Natural killer cell (primary cell): ENCODE results near the gene GNAT1. TPM values are rescaled to one million over a fixed set of nuclear protein-coding genes. Genes with fewer than 3 reads are reported as not detected.
"Not testable (repeated sequence)": the region's sequence is repeated elsewhere in the genome, so short reads cannot be mapped to it uniquely, and the experiment has no call there.

Experiments used
- ATAC-seq, 3 donors: fragments of 150-1000 bp in 2 of 3; fragments of 200-7000 bp in 1 of 3; cut with Tn5 transposase; 1 replicate in 1 of 3; 2 replicates in 2 of 3; pipeline ENCODE4 v1.10.0; 2021; ENCODE audit warnings: mild to moderate bottlenecking in 2 of 3, moderate library complexity in 2 of 3
- DNase-seq, 2 donors: peaks; one replicate each; pipeline versions ENCODE4 v3.0.0 to v3.0.0-alpha.2; 2013 to 2021; ENCODE audit warnings: mixed read lengths in 1 of 2
- H3K27ac ChIP-seq: one replicate; pipeline ENCODE4 v1.5.1; 2013; ENCODE audit warnings: mild to moderate bottlenecking, low read length
- H3K27me3 ChIP-seq: one replicate; pipeline ENCODE4 v1.6.1; 2013; ENCODE audit warnings: low read length; ENCODE audit not compliant: control insufficient read depth, insufficient read depth
- H3K36me3 ChIP-seq: one replicate; pipeline ENCODE4 v1.6.1; 2013; ENCODE audit warnings: low read length; ENCODE audit not compliant: control insufficient read depth, insufficient read depth
- H3K4me1 ChIP-seq: one replicate; pipeline ENCODE4 v1.6.1; 2013; ENCODE audit warnings: low read length; ENCODE audit not compliant: control insufficient read depth, insufficient read depth
- H3K4me3 ChIP-seq: one replicate; pipeline ENCODE4 v1.5.1; 2013; ENCODE audit warnings: low read length
- H3K9me3 ChIP-seq: one replicate; pipeline ENCODE4 v1.6.1; 2013; ENCODE audit warnings: low read length; ENCODE audit not compliant: control insufficient read depth, insufficient read depth
- H3K27ac Mint-ChIP-seq, 2 donors: one replicate each; pipeline ENCODE4 v1.8.0; 2022; ENCODE audit warnings: mild to moderate bottlenecking in 2 of 2, mixed read lengths in 2 of 2, moderate library complexity in 1 of 2
- H3K27me3 Mint-ChIP-seq, 2 donors: one replicate each; pipeline ENCODE4 v1.8.0; 2022; ENCODE audit warnings: low read depth in 2 of 2, mixed read lengths in 2 of 2
- H3K36me3 Mint-ChIP-seq: one replicate; pipeline ENCODE4 v1.8.0; 2022; ENCODE audit warnings: mixed read lengths
- H3K4me1 Mint-ChIP-seq, 2 donors: one replicate each; pipeline ENCODE4 v1.8.0; 2022; ENCODE audit warnings: mixed read lengths in 2 of 2
- H3K4me3 Mint-ChIP-seq: one replicate; pipeline ENCODE4 v1.8.0; 2022; ENCODE audit warnings: mild to moderate bottlenecking, moderate library complexity, mixed read lengths
- H3K9me3 Mint-ChIP-seq, 2 donors: one replicate each; pipeline ENCODE4 v1.8.0; 2022; ENCODE audit warnings: mixed read lengths in 2 of 2
- WGBS: methylation state at CpG from one replicate; pipeline ENCODE4 v1.1.7; 2013; ENCODE audit warnings: missing lambda C conversion rate; ENCODE audit not compliant: insufficient coverage; 5-methylcytosine and 5-hydroxymethylcytosine counted together
- intact Hi-C: fragments of 100-400 bp; cut with micrococcal nuclease; formaldehyde crosslinking; loops from one replicate; pipeline ENCODE4 v1.14.2; 2022
- total RNA-seq, 4 donors: library from RNA; stranded (reverse); fragments of 120-200 nt in 1 of 4; gene quantifications; one replicate each; pipeline versions ENCODE4 v1.2.3 to v1.2.4, GENCODE V29; 2013 to 2022
- TF ChIP-seq, protein P1 (sequence below): fragments of 200-600 bp; IDR thresholded peaks from one replicate; pipeline ENCODE4 v1.8.0; 2022; ENCODE audit warnings: antibody characterized with exemption

The GNAT1 gene
- total RNA-seq, 3 donors from 2014 or later (not counting 1 experiment from before 2014, with no cell fraction given): not detected

DNA sequence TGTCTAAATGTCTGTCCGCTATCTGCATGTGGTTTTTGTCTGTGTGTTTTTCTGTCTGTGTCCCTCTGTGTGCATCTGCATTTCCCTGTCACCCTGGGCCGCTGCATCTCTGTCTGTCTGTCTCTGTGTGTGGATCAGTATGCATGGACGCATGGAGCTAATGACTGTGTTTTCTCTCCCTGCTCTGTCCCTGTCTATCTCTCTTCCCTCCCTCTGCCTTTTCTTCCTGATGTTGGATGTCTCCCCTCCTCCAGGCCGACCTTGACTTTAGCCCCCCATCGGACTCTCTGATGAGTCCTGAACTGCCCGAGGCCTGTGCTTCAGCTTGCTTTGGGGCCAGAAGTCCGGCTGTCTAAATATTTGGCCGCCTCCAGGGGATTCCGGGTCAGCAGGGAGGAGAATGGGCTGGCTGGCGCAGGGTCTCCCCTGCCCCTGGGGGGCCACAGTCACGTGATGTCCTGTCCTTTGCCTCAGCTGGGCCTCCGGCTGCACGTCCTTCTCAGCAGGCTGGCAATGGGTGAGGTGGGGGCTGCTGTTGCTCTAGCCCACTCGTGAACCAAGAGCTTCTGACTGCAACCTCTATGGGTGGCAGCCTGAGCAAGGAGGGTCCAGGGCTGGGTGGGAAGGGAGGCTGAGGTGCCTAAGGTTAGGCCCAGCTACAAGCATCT, 17.4 kb downstream of the GNAT1 start:
- peaks cover 9% of the 10 kb centered on the region for H3K4me1 ChIP-seq
- Mint-ChIP-seq H3K27ac (no peak overlapping the region), H3K4me1 (no peaks in the 10 kb centered on the region), H3K27me3 (peaks cover 0 to 27% of the 10 kb centered on the region in 2 donors), H3K36me3 (no peaks in the 10 kb centered on the region), H3K4me3 (no peak overlapping the region), H3K9me3 (no peaks in the 10 kb centered on the region)
- 85% methylated on average over 14 of the region's 14 CpGs for WGBS
- no peak for DNase-seq
- H3K27ac ChIP-seq: no peak overlapping the region
- H3K9me3 ChIP-seq: no peaks in the 10 kb centered on the region
- H3K27me3 ChIP-seq: peaks cover 24% of the 10 kb centered on the region
- no peak overlapping the region for H3K4me3 ChIP-seq
- ATAC-seq: no peak
- no peaks in the 10 kb centered on the region for H3K36me3 ChIP-seq
- intact Hi-C loops: no loop called here
- TF ChIP-seq, protein P1, sequence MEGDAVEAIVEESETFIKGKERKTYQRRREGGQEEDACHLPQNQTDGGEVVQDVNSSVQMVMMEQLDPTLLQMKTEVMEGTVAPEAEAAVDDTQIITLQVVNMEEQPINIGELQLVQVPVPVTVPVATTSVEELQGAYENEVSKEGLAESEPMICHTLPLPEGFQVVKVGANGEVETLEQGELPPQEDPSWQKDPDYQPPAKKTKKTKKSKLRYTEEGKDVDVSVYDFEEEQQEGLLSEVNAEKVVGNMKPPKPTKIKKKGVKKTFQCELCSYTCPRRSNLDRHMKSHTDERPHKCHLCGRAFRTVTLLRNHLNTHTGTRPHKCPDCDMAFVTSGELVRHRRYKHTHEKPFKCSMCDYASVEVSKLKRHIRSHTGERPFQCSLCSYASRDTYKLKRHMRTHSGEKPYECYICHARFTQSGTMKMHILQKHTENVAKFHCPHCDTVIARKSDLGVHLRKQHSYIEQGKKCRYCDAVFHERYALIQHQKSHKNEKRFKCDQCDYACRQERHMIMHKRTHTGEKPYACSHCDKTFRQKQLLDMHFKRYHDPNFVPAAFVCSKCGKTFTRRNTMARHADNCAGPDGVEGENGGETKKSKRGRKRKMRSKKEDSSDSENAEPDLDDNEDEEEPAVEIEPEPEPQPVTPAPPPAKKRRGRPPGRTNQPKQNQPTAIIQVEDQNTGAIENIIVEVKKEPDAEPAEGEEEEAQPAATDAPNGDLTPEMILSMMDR: no peak

DNA sequence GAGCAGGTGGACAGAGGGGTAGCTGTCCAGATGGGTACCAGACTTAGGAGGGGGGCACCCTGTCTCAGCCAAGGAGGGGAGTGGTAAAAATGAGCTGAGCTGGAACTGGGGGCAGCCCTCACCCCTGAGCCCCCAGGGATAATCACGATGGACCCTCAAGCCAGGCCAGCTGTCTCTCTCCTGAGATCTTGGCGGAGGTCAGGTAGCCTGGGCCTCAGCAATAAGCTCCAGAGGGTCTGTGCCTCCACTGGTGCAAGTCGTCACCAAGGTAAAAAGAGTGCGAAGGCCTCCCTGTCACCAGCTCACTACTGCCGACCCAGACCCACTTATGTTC, 18.7 kb downstream of the GNAT1 start:
- Mint-ChIP-seq H3K4me3 (no peak overlapping the region), H3K27me3 (peaks cover 0 to 24% of the 10 kb centered on the region in 2 donors), H3K27ac (no peak overlapping the region), H3K36me3 (no peaks in the 10 kb centered on the region), H3K4me1 (no peaks in the 10 kb centered on the region), H3K9me3 (no peaks in the 10 kb centered on the region)
- no peak for DNase-seq
- Histone ChIP-seq H3K4me3 (no peak overlapping the region), H3K27me3 (peaks cover 13% of the 10 kb centered on the region), H3K36me3 (no peaks in the 10 kb centered on the region), H3K9me3 (no peaks in the 10 kb centered on the region), H3K27ac (no peak overlapping the region), H3K4me1 (peaks cover 6% of the 10 kb centered on the region)
- intact Hi-C loops: no loop called here
- WGBS: 90% methylated on average over 5 of the region's 5 CpGs
- TF ChIP-seq, protein P1: no peak
- ATAC-seq: no peak

DNA sequence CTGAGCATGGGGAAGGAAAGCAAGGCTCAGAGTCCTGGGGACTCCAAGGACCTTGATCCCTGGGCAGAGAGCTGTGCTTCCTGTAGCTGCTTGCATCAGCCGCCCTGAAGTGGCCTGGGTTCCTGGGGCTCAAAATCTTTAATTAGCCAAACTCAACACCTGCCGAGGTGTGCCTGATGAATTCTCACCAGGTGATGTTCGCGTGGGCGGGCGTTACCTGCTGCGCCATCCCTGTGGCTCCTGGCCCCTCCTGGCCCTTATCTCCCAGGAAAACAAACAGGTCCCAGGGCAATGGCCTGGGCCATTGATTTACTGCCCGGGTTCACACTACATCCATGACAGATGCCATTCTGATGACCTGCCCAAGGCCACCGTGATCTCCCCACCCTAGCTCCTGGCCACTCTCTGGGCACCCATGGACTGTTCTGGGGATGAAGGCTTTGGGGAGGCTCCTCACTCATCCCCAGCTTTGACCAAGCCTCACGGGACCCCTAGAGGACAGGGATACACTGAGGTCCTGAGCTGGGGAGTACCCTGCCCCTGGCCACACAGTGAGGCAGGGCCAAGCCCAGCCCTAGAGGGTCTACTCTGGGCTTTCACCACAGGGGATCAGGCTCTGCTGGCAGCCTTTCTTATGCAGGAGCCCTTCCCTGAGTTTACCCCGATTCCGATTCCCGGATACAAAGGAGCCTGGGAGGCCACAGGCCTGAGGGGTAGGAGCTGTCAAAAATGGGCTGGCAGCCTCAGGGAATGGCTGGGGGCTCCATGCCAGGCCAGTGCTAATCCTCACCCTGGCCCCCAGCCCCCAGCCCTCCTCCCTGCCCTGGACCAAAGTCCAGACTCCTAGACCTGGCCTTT, 19.3 kb downstream of the GNAT1 start:
- no peak overlapping the region for H3K4me3 Mint-ChIP-seq
- ATAC-seq (no peak), DNase-seq (no peak)
- no peaks in the 10 kb centered on the region for H3K36me3 Mint-ChIP-seq
- H3K4me3 ChIP-seq: no peak overlapping the region
- H3K27ac Mint-ChIP-seq: no peak overlapping the region
- 91% methylated on average over 13 of the region's 13 CpGs for WGBS
- TF ChIP-seq, protein P1: no peak
- H3K9me3 ChIP-seq: no peaks in the 10 kb centered on the region
- H3K27ac ChIP-seq: no peak overlapping the region
- H3K9me3 Mint-ChIP-seq: no peaks in the 10 kb centered on the region
- no peaks in the 10 kb centered on the region for H3K4me1 Mint-ChIP-seq
- peaks cover under 1% of the 10 kb centered on the region for H3K4me1 ChIP-seq
- peaks cover 8% of the 10 kb centered on the region for H3K27me3 ChIP-seq
- intact Hi-C loops: no loop called here
- H3K27me3 Mint-ChIP-seq: peaks cover 0 to 24% of the 10 kb centered on the region in 2 donors
- H3K36me3 ChIP-seq: no peaks in the 10 kb centered on the region

DNA sequence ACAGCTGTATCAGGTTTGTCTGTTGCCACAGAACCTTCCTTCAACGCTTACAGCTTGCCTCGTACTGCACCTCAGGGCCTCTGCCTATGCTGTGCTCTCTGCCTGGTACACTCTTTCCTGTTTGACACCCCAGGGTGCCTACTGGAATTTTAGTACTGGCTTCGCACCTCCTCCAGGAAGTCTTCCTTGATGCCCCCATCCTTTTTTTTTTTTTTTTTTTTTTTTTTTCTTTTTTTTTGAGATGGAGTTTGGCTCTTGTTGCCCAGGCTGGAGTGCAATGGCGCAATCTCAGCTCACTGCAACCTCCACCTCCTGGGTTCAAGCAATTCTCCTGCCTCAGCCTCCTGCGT, 19.9 kb downstream of the GNAT1 start:
- intact Hi-C loops: not testable (repeated sequence)

More for the DNA sequence above, 19.9 kb downstream of the GNAT1 start:
- H3K4me3 Mint-ChIP-seq, H3K9me3 Mint-ChIP-seq, H3K27me3 ChIP-seq, H3K36me3 Mint-ChIP-seq, H3K4me1 ChIP-seq, DNase-seq, H3K4me3 ChIP-seq, H3K27ac Mint-ChIP-seq, H3K36me3 ChIP-seq, H3K9me3 ChIP-seq, H3K4me1 Mint-ChIP-seq, ATAC-seq, H3K27ac ChIP-seq: not testable (repeated sequence)
- H3K27me3 Mint-ChIP-seq: peaks cover 0 to 22% of the 10 kb centered on the region in 2 donors
- WGBS: 96% methylated on average over 2 of the region's 5 CpGs
